GM21619 (cell line): ENCODE data around the gene CDKN2B-AS1.

Experiments
- ATAC-seq: cut with Tn5 transposase; IDR thresholded peaks from one replicate; pipeline ENCODE4 v1.9.1; 2021; ENCODE audit not compliant: unreplicated experiment

The CDKN2B-AS1 gene

DNA sequence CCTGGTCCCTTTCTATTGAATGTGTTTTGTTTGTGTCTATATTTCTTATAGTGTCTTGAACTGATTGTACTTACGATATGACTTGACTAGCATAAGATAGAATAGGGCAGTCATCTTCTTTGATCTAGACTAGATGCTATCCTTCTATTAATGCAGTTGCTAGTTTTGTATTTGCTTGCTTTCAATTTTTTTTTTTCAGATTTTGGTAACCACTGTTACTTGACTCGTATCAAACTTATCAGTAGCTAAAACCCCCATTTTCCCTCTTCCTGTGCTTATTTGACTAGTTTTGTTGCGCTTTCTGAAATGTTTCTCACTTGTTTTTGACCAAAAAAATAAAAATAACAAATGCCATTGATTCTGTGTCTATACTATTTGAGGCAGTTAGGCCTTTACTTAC is 83.5 kb downstream of the CDKN2B-AS1 start:
- no peak for ATAC-seq

DNA sequence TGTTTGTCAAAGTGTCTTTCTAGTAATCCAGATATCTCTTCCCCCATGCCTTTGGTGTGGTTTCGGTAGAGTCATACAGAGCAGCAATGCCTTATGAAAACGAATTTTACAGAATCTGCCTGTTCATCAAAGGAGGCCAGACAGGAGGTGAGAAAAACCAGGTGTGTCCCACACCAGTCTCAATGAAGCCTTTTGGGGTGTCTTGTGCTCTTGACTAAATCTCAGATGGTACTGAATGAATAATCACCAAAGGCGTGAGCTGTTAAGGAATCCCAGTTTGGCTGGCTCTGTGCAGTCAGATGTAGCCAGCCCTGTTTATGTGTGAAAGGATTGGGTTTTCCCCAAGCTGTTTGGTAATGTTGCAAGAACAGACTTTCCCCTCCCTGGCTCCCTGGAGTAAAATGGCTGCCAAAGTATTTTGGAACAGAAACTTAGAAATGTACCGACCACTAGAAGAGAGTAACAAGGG is 85.3 kb downstream of the CDKN2B-AS1 start:
- peak; percentile 88 for ATAC-seq

DNA sequence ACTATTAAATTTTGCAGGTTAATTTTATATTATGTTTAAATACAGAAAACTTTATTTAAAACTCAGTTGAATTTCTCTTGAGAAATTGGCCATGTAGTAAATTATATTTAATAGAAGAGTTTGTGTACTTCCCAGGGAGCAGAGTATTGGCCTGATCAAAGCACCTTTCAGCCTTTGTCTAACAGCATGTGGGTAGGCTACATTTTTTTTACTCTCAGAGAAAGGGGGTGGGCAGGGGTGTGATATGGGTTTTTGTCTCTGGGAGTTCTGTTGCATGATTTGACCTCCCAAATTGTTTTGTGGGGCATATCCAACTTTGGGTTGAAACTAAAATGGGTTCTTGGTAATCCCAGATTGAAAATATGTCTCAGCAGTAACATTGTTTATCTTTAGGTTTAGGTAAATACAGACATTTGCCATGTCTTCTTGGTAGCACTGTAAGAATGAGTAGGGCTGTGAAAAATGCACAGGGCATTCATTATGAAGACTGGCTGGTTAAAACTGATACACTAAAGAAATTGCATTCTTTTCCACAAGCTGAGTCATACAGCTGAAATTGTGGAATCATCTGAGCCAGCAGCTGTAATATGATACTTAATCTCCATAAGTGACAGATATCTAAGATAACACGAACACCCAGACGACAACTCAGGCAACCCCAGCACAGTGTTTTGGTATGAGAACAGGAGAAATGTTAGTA is 89.9 kb downstream of the CDKN2B-AS1 start:
- ATAC-seq, result no peak

DNA sequence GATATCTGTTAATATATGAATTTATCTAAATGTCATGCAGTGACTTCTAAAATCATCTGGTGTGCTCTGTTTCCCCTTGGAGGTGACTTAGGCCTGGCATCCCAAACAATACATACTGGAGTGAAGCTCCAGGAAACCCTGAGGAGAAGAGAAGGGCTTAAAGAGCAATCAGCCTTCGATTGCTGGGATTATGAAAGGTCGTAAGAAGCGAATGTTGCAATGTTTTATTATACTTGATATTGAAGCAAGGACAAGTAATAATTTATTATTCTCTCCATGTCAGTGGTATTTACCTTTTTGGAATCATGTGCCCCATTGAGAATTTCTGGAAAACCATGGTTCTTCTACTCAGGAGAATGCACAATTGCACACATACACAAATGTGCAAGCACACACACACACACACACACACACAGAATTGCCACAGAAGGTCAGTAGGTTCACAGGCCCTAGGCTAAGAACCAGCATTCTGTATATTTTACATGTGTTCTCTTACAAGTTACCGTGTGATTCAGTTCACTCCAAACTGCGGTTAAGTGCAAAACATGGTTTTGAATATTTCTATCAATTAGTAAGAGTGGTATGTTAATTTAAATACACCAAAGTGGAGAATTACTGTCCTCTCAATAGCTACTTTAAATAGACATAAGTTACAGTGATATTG is 93.6 kb downstream of the CDKN2B-AS1 start:
- ATAC-seq, result no peak

DNA sequence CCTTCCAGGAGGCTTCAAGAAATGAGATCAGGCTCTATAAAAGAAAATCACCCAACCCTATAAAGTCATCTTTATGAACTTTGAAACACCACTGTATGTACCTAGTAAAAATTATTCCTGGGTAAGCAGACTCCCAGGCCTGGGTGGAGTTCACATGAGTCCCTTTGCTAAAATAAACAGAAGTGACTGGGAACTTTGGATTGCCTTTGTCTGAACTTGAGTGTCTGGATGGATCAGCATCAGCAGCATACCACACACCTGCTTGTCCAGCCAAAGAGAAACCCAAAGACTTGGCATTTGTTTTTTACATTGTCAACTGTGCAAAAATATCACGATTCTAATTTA is 94.1 kb downstream of the CDKN2B-AS1 start:
- no peak for ATAC-seq

DNA sequence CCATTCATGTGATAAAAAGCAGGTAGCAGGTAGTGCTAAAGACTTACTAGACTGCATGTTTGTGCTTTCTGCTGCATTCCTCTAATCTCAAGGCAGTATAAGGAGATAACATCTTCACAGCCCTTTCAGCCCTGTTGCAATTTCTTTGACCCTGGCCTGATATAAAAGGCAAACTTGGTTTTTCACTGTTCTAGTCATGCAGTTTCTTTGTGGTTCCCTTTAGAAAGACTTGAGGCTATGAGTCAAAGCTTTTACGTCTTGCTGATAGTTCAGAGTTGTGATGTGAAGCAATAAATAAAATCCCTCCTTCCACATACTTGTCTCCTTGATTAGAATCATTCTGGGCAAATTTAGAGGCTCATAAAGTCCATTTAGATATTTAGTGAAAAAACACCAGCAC is 103.1 kb downstream of the CDKN2B-AS1 start:
- no peak for ATAC-seq

DNA sequence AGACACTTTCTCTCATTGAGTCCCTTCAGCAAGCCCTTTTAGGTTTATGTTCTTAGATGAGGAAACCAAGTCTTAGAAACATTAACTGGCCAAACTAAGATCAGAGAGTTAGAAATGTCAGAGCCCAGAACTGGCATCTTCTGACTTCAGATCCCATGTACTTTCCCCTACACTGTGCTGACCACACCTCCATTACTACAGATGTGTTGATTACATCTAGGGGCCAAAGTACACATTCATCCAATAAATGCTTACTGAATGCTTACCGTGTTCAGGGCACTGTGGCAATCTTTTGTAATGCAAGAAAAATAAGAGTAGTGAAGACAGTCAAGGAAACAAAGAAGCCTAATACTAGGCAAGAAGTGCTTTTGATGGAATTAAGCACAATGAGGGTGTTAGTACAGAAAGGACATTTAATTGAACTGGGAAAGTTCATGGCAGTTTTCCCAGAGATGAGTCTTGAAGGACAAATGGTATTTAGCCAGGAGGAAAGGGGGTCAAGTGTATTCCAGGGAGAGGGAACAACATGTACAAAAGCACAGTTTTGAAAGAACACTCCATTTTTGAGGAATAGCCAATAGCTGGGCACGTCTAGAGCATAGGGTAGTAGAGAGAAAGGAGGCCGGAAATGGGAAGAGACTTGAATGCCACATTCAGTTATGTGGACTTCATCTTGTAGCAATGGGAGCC is 104.2 kb downstream of the CDKN2B-AS1 start:
- ATAC-seq, result no peak

DNA sequence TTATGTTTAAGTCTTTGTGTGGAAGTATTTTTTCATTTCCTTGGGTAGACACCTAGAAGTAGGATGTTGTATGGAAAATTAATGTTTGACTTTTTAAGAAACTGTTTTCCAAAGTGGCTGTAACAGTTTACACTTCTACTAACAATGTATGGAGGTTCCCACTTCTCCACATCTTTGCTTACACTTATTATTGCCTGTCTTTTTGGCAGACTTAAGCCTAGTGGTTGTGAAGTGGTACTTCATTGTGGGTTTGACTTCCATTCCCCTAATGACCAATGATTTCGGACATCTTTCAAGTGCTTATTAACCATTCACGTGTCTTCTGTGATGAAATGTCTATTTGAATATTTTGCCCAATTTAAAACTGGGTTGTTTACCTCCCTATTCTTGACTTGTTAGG is 106.0 kb downstream of the CDKN2B-AS1 start:
- no peak for ATAC-seq

DNA sequence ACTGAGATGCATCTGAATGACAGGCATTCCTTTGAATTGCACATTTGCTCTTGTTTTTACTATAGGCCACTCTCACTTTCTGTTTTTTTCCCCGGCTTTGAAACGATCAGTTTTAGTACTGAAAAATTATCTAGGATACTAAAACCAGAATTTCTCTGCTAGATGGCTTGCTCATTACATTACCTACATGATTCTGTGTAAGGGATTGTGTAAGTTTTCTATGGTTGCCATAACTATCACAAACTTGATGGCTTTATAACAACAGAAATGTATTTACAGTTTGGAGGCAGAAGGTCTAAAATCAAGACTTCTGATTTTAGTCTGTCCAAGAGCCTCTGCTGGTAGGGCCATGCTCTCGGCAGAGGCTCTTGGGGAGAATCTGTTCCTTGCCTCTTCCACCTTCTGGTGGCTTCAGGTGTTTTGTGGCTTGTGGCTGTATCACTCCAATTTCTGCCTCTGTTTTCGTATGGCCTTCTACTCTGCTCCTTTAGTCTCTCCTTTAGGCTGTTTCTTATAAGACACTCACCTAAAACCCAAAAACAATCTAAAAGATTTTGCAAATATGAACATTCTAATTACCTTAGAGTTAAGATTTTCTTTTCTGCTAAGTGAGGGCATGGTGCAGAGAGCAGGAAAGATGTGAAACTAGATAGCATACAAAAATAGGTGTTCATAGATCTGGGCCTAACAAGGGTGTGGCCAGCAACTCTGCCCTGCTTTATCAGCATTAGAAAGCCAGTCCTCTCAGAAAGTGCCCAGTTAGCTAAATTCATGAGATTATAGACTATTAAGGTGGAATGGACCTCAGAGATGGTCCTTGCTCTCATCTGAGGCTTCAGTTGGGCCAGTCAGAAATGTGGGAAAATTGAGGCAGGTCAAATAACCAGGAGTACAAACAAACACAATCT is 107.8 kb downstream of the CDKN2B-AS1 start:
- no peak for ATAC-seq

DNA sequence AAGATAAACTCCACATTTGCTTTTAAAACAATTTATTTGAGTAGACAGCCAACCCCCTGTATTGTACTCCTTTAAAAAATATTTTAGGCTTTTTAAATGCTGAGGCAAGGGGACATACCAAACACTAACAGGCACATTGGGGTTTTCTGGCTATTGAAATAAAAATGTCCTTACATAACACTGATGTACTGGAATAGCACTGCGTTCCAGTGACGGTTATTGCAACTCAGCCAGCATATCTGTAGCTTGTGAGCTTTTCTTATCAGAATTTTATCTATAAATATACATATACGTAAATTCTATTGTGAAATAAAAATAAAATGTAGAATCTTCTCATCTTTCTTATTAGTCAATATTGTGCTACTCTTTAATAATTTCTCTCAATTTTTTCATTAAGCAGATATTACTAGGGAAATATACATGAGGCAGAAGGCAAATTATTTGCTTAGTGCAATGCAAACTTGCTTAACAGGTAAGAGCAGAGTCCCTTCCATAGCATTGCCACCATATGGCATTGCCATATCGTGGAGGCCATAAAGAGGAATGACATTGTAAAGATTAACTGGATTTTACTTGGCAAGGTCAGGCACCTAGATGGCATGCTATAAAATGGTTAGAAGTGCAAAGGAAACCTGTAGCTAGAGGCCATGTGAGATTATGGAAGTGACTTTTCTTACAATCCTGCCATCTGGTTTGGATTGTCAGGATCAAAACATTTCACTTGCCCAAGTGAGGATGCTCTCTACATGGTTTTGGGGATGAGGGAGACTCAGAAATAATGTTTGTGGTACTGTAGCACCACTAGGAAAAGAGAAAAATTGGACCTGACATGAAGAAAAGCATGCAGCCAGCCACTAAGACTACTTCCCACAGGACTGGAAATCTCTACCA is 109.3 kb downstream of the CDKN2B-AS1 start:
- ATAC-seq, result no peak

DNA sequence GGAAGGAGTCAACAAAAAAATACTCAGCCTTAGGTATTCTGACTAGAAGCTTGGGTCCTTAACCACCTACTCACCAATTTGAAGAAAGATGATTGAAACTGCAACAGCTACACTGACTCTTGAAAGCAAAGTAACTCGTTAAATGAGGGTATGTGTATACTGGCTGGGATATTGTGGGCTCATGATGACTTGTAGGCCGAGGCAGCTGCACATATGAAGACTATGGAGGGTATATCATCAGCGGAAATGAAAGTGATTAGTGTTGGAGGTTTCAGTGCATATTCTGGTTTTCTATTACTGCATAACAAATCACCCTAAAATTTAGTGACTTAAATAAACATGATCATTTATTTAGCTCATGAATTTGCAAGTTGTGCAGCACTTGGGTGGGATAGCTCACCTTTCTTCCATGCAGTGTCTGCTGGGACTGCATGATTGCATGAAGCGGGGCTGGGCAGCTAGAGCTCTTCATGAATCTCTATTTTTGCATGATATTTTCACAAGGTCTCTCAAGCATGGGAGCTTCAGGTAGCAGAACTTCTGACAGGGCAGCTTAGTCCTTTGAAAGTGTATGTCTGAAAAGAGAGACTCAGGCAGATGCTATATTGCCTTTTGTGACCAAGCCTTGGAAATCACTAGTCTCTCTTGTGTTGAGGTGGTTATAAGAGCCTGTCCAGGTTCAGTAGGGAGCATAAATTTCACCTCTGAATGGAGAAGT is 110.6 kb downstream of the CDKN2B-AS1 start:
- ATAC-seq, result peak; percentile 96

DNA sequence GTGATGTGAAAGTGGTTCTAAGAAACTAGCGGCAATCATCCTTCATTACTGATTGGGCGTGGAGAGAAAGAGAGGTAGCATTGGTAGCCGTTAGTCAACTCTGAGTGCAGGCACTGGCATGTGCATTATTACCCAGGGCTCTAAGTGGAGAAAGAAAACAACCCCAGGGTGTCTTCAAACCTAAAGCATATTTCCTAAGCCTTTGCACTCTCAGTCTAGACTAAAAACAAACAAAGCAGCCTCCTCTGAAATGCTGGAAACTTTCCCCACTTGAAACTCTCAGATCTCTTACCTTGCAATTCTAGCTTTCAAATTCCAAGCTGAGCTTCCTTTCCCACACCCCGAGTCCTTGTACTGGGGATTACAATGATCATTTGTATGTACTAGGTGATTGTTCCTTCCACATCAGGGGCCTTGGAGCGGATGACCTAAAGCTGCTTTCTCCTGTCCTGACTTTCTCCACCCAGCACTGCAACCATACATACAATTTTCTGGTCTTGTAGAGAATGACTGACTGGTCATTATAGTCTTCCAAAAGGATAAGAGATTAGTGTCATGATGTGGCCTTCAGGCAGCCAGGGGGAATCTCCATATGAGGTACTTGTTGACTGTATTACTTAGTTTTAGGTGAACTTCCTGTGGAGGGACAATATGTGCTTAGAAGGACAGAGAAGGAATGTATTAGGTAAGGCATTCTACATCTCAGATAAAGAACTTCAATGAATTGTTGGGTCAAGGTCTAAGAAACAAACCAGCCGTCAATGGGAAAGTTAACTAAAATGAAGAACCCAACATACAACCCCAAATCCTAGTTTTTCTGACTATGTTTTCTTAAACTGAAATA is 112.8 kb downstream of the CDKN2B-AS1 start:
- ATAC-seq, result no peak

DNA sequence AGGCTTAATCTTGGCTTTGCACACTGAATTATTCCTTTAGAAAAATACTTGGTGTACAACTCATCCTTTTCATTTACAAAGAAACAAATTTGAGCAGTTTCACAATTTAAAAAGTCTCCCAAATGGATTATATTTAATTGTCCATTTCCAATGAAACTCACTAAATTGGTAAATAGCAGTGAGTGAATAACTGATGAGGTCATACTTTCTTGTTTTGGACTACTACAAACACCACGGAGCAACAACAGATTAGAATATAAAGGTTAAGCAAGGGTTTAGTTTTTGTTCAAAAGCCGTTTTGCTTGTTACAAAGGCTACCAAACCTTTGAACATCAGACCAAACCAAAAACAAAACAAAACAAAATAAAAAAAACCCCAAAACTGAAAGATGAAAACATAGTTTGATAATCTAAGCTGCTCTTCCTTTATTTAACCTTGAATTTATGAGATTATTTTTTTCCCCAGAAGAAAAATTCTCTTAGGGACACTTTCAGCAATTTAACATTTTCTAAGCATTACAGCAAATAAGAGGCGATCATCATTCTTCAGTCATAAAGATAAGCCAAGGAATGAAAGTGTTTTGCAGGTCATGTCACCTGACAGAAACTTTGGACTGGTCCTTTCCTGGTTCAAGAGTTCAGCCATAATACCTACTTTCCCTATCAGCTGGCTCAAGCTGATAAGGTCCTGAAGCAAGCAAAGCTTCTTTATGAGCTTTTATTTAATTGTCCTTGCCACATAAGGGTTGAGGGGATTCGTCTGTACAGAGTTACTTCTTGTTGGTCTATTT is 114.2 kb downstream of the CDKN2B-AS1 start:
- ATAC-seq, result no peak

DNA sequence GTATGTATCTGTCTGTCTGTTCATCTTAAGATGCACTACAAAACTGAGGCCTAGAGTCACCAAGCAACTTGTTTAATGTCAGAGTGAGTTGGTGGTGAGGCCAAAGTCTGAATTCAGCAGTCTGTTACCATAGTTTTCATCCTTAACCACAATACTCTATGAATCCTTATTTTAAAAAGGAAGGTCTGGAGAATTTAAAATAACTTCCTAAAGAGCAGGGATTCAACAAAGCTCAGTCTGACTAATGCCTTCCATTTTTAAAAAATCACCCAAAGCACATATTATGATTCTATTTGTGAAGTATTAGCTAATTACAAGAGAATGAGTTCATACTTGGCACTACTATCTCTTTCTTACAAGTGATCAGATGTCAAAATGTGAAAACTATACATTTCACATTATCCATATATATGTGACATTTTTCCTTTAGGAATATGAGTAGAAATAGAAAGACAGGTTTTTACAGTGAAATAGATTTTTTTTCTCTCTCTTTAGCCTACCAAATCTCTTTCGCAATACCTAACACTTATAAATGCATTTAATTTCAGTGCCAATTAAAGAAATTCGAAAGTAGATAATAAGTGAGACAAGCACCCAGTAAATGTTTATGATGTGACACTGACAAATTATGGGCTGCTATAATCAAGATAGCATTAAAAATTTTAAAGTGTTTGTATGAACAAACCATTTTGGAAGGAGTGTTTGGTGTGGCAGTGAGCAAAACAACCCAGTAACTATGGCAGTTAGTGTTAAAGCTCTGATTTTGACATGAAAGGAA is 116.8 kb downstream of the CDKN2B-AS1 start:
- no peak for ATAC-seq

DNA sequence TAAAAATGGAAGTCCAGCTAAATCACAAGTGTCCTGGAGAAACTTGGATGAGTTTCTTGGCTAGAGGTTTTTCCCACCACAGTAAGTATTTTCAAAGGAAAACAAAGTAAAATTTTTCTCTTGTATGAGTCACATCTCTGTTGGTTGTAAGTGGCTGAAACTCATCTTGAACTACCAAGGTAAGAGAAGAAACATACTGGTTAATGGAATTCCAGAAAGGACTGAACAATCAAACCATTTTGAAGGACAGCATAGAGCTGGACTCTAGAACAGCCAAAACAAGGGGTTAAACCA is 117.3 kb downstream of the CDKN2B-AS1 start:
- no peak for ATAC-seq

DNA sequence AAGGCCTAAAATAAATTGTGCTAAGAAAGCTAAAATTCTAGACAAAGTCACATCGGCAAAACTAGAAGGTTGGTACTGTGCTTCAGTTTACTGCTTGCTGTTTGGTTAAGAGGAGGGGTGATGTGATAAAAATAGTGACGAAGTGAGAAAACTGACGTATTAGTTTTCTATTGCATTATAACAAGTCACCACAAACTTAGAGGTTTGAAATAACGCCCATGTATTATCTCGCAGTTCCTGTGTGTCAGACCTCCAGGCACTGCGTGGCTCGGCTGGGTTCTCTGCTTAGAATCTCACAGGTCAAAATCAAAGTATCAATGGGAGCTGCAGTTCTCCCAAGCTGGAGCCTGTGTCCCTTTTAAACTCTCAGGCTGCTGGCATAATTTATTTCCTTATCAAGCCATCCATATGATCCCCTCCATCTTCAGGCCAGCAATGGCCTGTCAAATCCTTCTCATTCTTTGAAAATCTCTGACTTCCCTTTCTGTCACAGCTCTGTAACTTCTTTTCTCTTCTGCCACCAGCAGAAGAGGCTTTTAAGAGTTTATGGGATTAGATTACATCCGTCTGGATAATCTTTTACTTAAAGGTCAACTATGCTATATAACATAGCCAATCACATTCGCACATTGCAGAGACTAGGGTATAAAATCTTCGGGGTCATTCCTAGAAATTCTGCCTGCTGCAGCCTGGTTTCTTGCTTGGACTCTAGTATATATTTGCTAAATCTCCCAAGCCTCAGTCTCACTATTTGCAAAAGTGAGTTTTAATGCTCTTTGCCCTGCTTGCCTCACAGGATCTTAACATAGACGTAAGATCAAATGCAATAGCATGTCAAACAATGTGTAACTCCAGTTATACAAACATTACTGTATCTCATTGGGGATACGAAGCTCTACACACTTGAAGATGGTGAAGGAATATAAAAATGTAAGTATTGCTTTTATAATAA is 118.6 kb downstream of the CDKN2B-AS1 start:
- no peak for ATAC-seq
